PC-3 (cell line): ENCODE results near the gene SCAI. TPM values are rescaled to one million over a fixed set of nuclear protein-coding genes. Genes with fewer than 3 reads are reported as not detected.
"Not testable (repeated sequence)": the region's sequence is repeated elsewhere in the genome, so short reads cannot be mapped to it uniquely, and the experiment has no call there.

ENCODE experiments used
- ATAC-seq: fragments of 200-7000 bp; cut with Tn5 transposase; 2 replicates; pipeline ENCODE4 v1.9.1; 2020; ENCODE audit warnings: mild to moderate bottlenecking, moderate library complexity
- BruUV-seq: library from RNA; stranded (reverse); fragments of 400-500 nt; replicated peaks from 2 replicates; lab custom pipeline; 2021; lab: Mats Ljungman, UMichigan
- CTCF ChIA-PET: fragments of 300-600 bp; sonication (Branson Sonifier 250); formaldehyde crosslinking; loops from one replicate; lab custom pipeline; 2022; ENCODE audit warnings: antibody characterized with exemption; lab: Charles Lee
- POLR2A ChIA-PET: fragments of 300-600 bp; sonication (Branson Sonifier 250); formaldehyde crosslinking; loops from one replicate; lab custom pipeline; 2022; ENCODE audit warnings: antibody characterized with exemption; ENCODE audit not compliant: unreplicated experiment; lab: Charles Lee
- DNase-seq: peaks from one replicate; pipeline ENCODE4 v3.0.0-alpha.2; 2015
- H2AFZ ChIP-seq: fragments of 300-600 bp; sonication (generic); 2 replicates; pipeline ENCODE4 v1.6.0; 2016; ENCODE audit warnings: antibody characterized with exemption, low read length
- H3F3A ChIP-seq: fragments of 300-600 bp; sonication (generic); one replicate; pipeline ENCODE4 v1.6.0; 2017; ENCODE audit warnings: antibody characterized with exemption, low read length, control low read depth, mild to moderate bottlenecking; ENCODE audit not compliant: unreplicated experiment
- H3K27ac ChIP-seq: fragments of 300-600 bp; sonication (generic); 2 replicates; pipeline ENCODE4 v1.5.1; 2016; ENCODE audit warnings: mild to moderate bottlenecking, low read length
- H3K27me3 ChIP-seq: fragments of 300-600 bp; sonication (generic); 2 replicates; pipeline ENCODE4 v1.6.1; 2016; ENCODE audit warnings: low read length, mixed read lengths
- H3K36me3 ChIP-seq: fragments of 300-600 bp; sonication (generic); 2 replicates; pipeline ENCODE4 v1.6.1; 2016; ENCODE audit warnings: low read depth, mixed run types, low read length, mixed read lengths
- H3K4me1 ChIP-seq: fragments of 300-600 bp; sonication (generic); 2 replicates; pipeline ENCODE4 v1.5.1; 2016; ENCODE audit warnings: low read length; ENCODE audit not compliant: insufficient read depth
- H3K4me2 ChIP-seq: fragments of 300-600 bp; sonication (generic); 2 replicates; pipeline ENCODE4 v1.6.0; 2016; ENCODE audit warnings: low read length
- H3K4me3 ChIP-seq: fragments of 300-600 bp; sonication (generic); 2 replicates; pipeline ENCODE4 v1.5.1; 2016; ENCODE audit warnings: mild to moderate bottlenecking, low read length, mixed read lengths
- H3K79me2 ChIP-seq: fragments of 300-600 bp; sonication (generic); 2 replicates; pipeline ENCODE4 v1.6.1; 2017; ENCODE audit warnings: low read length, mixed read lengths
- H3K9ac ChIP-seq: fragments of 300-600 bp; sonication (generic); 2 replicates; pipeline ENCODE4 v1.6.0; 2016; ENCODE audit warnings: mild to moderate bottlenecking, low read length
- H3K9me2 ChIP-seq: fragments of 300-600 bp; sonication (generic); replicated peaks from 2 replicates; pipeline ENCODE4 v1.6.1; 2016; ENCODE audit warnings: mixed run types, low read length, mixed read lengths
- H3K9me3 ChIP-seq: fragments of 300-600 bp; sonication (generic); 2 replicates; pipeline ENCODE4 v1.6.1; 2016; ENCODE audit warnings: low read length, mixed read lengths
- H4K20me1 ChIP-seq: fragments of 300-600 bp; sonication (generic); 2 replicates; pipeline ENCODE4 v1.6.1; 2016; ENCODE audit warnings: low read length, mixed read lengths
- EZH2 ChIP-seq: fragments of 300-600 bp; sonication (generic); IDR thresholded peaks from one replicate; pipeline ENCODE4 v1.6.1; 2017; ENCODE audit warnings: antibody characterized with exemption, mild to moderate bottlenecking, low read length; ENCODE audit not compliant: unreplicated experiment
- EZH2phosphoT487 ChIP-seq: fragments of 300-600 bp; sonication (generic); IDR thresholded peaks from 2 replicates; pipeline ENCODE4 v1.6.1; 2018; ENCODE audit warnings: mild to moderate bottlenecking, antibody characterized with exemption, low read length, borderline replicate concordance
- intact Hi-C: fragments of 100-400 bp; cut with micrococcal nuclease; formaldehyde crosslinking; loops from 2 replicates; pipeline ENCODE4 v1.9.0; 2023
- total RNA-seq: library from RNA; depleted of rRNA; stranded (reverse); fragments of >200 nt; gene quantifications from 2 replicates; pipeline ENCODE4 v1.2.3, GENCODE V29; 2014
- TF ChIP-seq, protein P1 (sequence below): fragments of 300-600 bp; sonication (generic); conservative IDR thresholded peaks from 2 replicates; pipeline ENCODE4 v1.5.1; 2017; ENCODE audit warnings: antibody characterized with exemption, low read depth, mild to moderate bottlenecking, low read length

Gene SCAI
- total RNA-seq, 1 experiment from 2014 or later: 5.2 TPM

DNA sequence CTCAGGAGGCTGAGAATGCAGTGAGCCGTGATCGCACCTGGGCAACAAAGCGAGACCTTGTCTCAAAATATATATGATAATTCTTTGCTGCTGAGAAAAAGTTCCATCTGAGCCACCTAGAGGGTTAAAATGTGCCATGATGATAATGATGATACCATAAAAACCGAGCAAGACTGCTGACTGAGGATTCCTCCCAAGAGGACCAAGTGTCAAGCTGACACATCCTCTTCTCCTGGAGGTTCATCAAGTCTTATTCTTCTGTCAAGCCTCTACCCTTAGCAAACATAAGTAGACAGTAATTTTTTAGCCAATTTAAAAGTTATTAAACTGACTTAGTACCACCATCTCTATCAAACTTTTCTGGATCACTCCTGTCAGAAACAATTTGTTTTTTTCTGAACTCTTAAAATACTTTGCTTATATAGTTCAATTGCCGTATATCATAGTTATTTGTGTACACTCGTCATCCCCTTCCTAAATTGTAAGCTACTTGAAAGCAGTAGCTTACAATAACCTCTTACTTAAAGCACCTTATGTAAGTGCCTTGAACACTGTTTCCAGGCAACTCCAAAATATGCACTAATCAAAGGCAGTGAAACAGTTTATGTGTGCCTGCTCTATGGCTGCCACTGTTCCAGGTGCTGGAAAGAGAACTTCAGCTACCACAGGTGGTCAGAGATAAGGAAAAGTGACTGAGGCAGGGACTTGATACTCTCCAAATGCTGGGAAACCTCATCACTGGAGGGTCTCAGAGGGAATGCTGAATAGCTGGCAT lies 57.4 kb downstream of the SCAI start:
- CTCF ChIA-PET: no interaction called here
- no peaks in the 10 kb centered on the region for H3K36me3 ChIP-seq

DNA sequence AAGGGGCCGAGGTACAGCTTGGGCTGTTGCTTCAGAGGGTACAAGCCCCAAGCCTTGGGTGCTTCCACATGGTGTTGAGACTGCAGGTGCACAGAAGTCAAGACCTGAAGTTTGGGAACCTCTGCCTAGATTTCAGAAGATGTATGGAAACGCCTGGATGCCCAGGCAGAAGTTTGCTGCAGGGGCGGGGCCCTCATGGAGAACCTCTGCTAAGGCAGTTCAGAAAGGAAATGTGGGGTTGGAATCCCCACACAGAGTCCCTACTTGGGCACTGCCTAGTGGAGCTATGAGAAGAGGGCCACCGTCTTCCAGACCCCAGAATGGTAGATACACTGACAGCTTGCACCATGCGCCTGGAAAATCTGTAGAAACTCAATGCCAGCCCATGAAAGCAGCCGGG lies 61.1 kb downstream of the SCAI start:
- H3K36me3 ChIP-seq, H3K9me3 ChIP-seq, intact Hi-C loops, BruUV-seq, H3K4me3 ChIP-seq, H3K9me2 ChIP-seq, H4K20me1 ChIP-seq, H3F3A ChIP-seq, ATAC-seq, H3K4me1 ChIP-seq, H3K9ac ChIP-seq, CTCF ChIA-PET, POLR2A ChIA-PET, H2AFZ ChIP-seq, H3K4me2 ChIP-seq, H3K79me2 ChIP-seq, H3K27ac ChIP-seq, DNase-seq, H3K27me3 ChIP-seq: not testable (repeated sequence)

More for the DNA sequence above, 57.4 kb downstream of the SCAI start:
- no peak overlapping the region for H3K27ac ChIP-seq
- H3K4me1 ChIP-seq: no peaks in the 10 kb centered on the region
- intact Hi-C loops: no loop called here
- no peaks in the 10 kb centered on the region for H3K9me3 ChIP-seq
- no peak overlapping the region for H3K9ac ChIP-seq
- no peaks in the 10 kb centered on the region for H3K9me2 ChIP-seq
- TF ChIP-seq EZH2phosphoT487 (no peak), EZH2 (no peak)
- TF ChIP-seq, protein P1, sequence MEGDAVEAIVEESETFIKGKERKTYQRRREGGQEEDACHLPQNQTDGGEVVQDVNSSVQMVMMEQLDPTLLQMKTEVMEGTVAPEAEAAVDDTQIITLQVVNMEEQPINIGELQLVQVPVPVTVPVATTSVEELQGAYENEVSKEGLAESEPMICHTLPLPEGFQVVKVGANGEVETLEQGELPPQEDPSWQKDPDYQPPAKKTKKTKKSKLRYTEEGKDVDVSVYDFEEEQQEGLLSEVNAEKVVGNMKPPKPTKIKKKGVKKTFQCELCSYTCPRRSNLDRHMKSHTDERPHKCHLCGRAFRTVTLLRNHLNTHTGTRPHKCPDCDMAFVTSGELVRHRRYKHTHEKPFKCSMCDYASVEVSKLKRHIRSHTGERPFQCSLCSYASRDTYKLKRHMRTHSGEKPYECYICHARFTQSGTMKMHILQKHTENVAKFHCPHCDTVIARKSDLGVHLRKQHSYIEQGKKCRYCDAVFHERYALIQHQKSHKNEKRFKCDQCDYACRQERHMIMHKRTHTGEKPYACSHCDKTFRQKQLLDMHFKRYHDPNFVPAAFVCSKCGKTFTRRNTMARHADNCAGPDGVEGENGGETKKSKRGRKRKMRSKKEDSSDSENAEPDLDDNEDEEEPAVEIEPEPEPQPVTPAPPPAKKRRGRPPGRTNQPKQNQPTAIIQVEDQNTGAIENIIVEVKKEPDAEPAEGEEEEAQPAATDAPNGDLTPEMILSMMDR: no peak
- BruUV-seq: no TSS peak
- H3K4me2 ChIP-seq: no peak overlapping the region
- POLR2A ChIA-PET: no interaction called here
- no peaks in the 10 kb centered on the region for H4K20me1 ChIP-seq
- H3F3A ChIP-seq: no peaks in the 10 kb centered on the region
- ATAC-seq (no peak), DNase-seq (no peak)
- no peaks in the 10 kb centered on the region for H3K79me2 ChIP-seq
- H2AFZ ChIP-seq: no peak overlapping the region
- no peak overlapping the region for H3K4me3 ChIP-seq
- H3K27me3 ChIP-seq: no peaks in the 10 kb centered on the region

DNA sequence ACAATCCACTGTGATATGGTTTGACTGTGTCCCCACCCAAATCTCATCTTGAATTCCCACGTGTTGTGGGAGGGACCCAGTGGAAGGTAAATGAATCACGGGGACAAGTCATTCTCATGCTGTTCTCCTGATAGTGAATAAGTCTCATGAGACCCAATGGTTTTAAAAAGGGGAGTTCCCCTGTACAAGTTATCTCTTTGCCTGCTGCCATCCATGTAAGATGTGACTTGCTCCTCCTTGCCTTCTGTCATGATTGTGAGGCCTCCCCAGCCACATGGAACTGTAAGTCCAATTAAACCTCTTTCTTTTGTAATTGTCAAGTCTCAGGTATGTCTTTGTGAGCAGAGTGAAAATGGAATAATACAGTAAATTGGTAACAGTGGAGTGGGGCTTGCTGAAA lies 62.5 kb downstream of the SCAI start:
- DNase-seq, H3K9me3 ChIP-seq, H3K4me3 ChIP-seq, BruUV-seq, H4K20me1 ChIP-seq, H3K27ac ChIP-seq, H3K36me3 ChIP-seq, CTCF ChIA-PET, H3K79me2 ChIP-seq, H3K4me1 ChIP-seq, H3K9ac ChIP-seq, H3K9me2 ChIP-seq, H3F3A ChIP-seq, H2AFZ ChIP-seq, intact Hi-C loops, H3K4me2 ChIP-seq, ATAC-seq, POLR2A ChIA-PET, H3K27me3 ChIP-seq: not testable (repeated sequence)

DNA sequence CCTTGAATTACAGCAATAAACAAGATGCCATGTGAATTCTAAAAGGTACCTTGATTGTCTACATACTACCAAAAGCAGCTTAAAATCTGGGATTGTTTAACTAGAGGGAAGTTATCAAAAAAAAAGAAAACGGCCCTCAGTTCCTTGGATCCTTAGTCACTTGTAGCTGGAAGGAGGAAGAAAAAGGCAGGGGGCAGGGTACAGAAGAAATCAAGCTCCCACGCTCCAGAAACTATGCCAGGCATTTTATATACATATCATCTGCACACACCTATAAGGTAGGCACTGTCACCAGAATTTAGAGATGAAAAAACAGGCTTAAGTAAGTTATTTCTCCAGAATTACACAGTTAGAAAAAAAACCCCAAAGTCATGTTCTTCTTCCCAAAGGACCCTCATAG lies 63.4 kb downstream of the SCAI start:
- ATAC-seq: no peak
- Histone ChIP-seq H4K20me1 (no peaks in the 10 kb centered on the region), H3F3A (no peaks in the 10 kb centered on the region), H3K4me2 (no peak overlapping the region), H3K9me3 (no peaks in the 10 kb centered on the region), H2AFZ (no peak overlapping the region), H3K27ac (no peak overlapping the region), H3K79me2 (no peaks in the 10 kb centered on the region), H3K36me3 (no peaks in the 10 kb centered on the region), H3K27me3 (no peaks in the 10 kb centered on the region), H3K4me3 (no peak overlapping the region), H3K9me2 (no peaks in the 10 kb centered on the region), H3K9ac (no peak overlapping the region), H3K4me1 (no peaks in the 10 kb centered on the region)
- no peak for DNase-seq
- BruUV-seq: no TSS peak
- TF ChIP-seq, protein P1: no peak
- TF ChIP-seq EZH2phosphoT487 (no peak), EZH2 (no peak)
- CTCF ChIA-PET: no interaction called here
- intact Hi-C loops: no loop called here
- POLR2A ChIA-PET: no interaction called here
